Testis (tissue), 2 donors: Measurements from ENCODE around the gene USP35.

Source experiments
- CTCF ChIP-seq, 3 experiments: fragments of 450-650 bp in 2 of 3; fragments of 200-600 bp in 1 of 3; sonication (generic) in 1 of 3; IDR thresholded peaks; one replicate each; pipeline ENCODE4 v1.5.1; 2016 to 2019; ENCODE audit warnings: antibody characterized with exemption in 3 of 3, mild to moderate bottlenecking in 2 of 3, moderate library complexity in 1 of 3
- POLR2A ChIP-seq: fragments of 450-650 bp; IDR thresholded peaks from one replicate; pipeline ENCODE4 v1.6.1; 2017; ENCODE audit warnings: antibody characterized with exemption, mild to moderate bottlenecking, moderate library complexity

- no peak for TF ChIP-seq CTCF (IDR thresholded peaks at IDR 0.05)
- no peak for TF ChIP-seq POLR2A
These were observed 24.2 kb upstream of the USP35 start for GRCh38 chr11:78164471-78164870.
